HepG2 (cell line): ENCODE data around the gene SLC9A5. TPM values are rescaled to one million over a fixed set of nuclear protein-coding genes. Genes with fewer than 3 reads are reported as not detected.
A peak's percentile ranks its signal among the peaks of the same experiment; 100 is the strongest.

Source experiments
- CBFB ChIP-seq: sonication (generic); formaldehyde crosslinking; IDR thresholded peaks from 2 replicates; pipeline ENCODE4 v1.4.0; 2020; ENCODE audit warnings: missing genetic modification reagents
- GATA4 ChIP-seq: sonication (generic); IDR thresholded peaks from 2 replicates; pipeline ENCODE4 v1.6.1; 2016; ENCODE audit warnings: antibody characterized with exemption, low read depth, borderline replicate concordance
- HNRNPLL ChIP-seq: fragments of 200-400 bp; formaldehyde crosslinking; IDR thresholded peaks from 2 replicates; pipeline ENCODE4 v1.6.1; 2017; ENCODE audit warnings: mild to moderate bottlenecking, low read depth, low read length; ENCODE audit not compliant: poor library complexity, severe bottlenecking
- KLF16 ChIP-seq, 2 experiments: sonication (generic) in 1 of 2; formaldehyde crosslinking in 1 of 2; IDR thresholded peaks; 2 replicates each; pipeline versions ENCODE4 v1.6.1 to v1.8.0; 2016 to 2023; ENCODE audit warnings: missing genetic modification reagents in 2 of 2, missing compliant biosample characterization in 1 of 2
- NCOA2 ChIP-seq: sonication (generic); formaldehyde crosslinking; IDR thresholded peaks from 2 replicates; pipeline ENCODE4 v1.8.0; 2022; ENCODE audit warnings: inconsistent platforms
- PRPF4 ChIP-seq: fragments of 200-400 bp; formaldehyde crosslinking; IDR thresholded peaks from 2 replicates; pipeline ENCODE4 v1.6.1; 2016; ENCODE audit warnings: low read length, low read depth; ENCODE audit not compliant: poor library complexity, severe bottlenecking
- SP140L ChIP-seq: sonication (generic); formaldehyde crosslinking; IDR thresholded peaks from 2 replicates; pipeline ENCODE4 v1.4.0; 2020; ENCODE audit warnings: missing genetic modification reagents, borderline replicate concordance
- TAF15 ChIP-seq: fragments of 200-400 bp; formaldehyde crosslinking; IDR thresholded peaks from one replicate; pipeline ENCODE4 v1.6.1; 2018; ENCODE audit warnings: mild to moderate bottlenecking, low read depth, low read length; ENCODE audit not compliant: poor library complexity, severe bottlenecking
- WIZ ChIP-seq: sonication (generic); formaldehyde crosslinking; IDR thresholded peaks from 2 replicates; pipeline ENCODE4 v1.5.1; 2020; ENCODE audit warnings: mild to moderate bottlenecking, missing genetic modification reagents
- ZBTB25 ChIP-seq: IDR thresholded peaks from 2 replicates; pipeline ENCODE4 v1.6.1; 2018; ENCODE audit warnings: missing genetic modification reagents
- ZFP41 ChIP-seq: sonication (generic); formaldehyde crosslinking; IDR thresholded peaks from 2 replicates; pipeline ENCODE4 v1.4.0; 2020; ENCODE audit warnings: mild to moderate bottlenecking, missing genetic modification reagents, borderline replicate concordance
- ZNF441 ChIP-seq: sonication (generic); formaldehyde crosslinking; IDR thresholded peaks from 2 replicates; pipeline ENCODE4 v1.7.0; 2021; ENCODE audit warnings: missing genetic modification reagents, borderline replicate concordance
- ZNF550 ChIP-seq: sonication (generic); formaldehyde crosslinking; IDR thresholded peaks from 2 replicates; pipeline ENCODE4 v1.4.0; 2020; ENCODE audit warnings: mild to moderate bottlenecking, missing genetic modification reagents, borderline replicate concordance
- ZNF564 ChIP-seq: sonication (generic); formaldehyde crosslinking; IDR thresholded peaks from 2 replicates; pipeline ENCODE4 v1.8.1; 2023; ENCODE audit warnings: mild to moderate bottlenecking, missing genetic modification reagents
- ZNF569 ChIP-seq: sonication (generic); formaldehyde crosslinking; IDR thresholded peaks from 2 replicates; pipeline ENCODE4 v1.5.0; 2020; ENCODE audit warnings: mild to moderate bottlenecking, missing genetic modification reagents, moderate library complexity, borderline replicate concordance
- ZNF619 ChIP-seq: sonication (generic); formaldehyde crosslinking; IDR thresholded peaks from 2 replicates; pipeline ENCODE4 v1.4.0; 2020; ENCODE audit warnings: mild to moderate bottlenecking, missing genetic modification reagents
- ZNF841 ChIP-seq: sonication (generic); formaldehyde crosslinking; IDR thresholded peaks from 2 replicates; pipeline ENCODE4 v1.8.1; 2023; ENCODE audit warnings: missing genetic modification reagents, borderline replicate concordance
- polyA plus RNA-seq, 8 experiments: library from polyadenylated mRNA; depleted of rRNA in 3 of 8; stranded (reverse) in 7 of 8; unstranded in 1 of 8; fragments of >200 nt; fragmentation: Illumina TruSeq in 4 of 8; extraction: Trizol in 4 of 8; gene quantifications; 2 replicates each; pipeline versions ENCODE4 v1.2.1 to v1.2.3, GENCODE V29; 2011 to 2016; ENCODE audit warnings: low read depth in 4 of 8, missing spikeins in 1 of 8, mixed read lengths in 1 of 8; ENCODE audit not compliant: insufficient read depth in 1 of 8
- total RNA-seq, 5 experiments: library from RNA; depleted of rRNA; stranded (reverse); fragments of >200 nt; fragmentation: Illumina TruSeq; extraction: Trizol; gene quantifications; 2 replicates each; pipeline ENCODE4 v1.2.3, GENCODE V29; 2016; ENCODE audit warnings: low read depth in 1 of 5
- TF ChIP-seq, protein P1 (sequence below): IDR thresholded peaks from 2 replicates; pipeline ENCODE4 v1.6.1; 2016; ENCODE audit warnings: missing compliant biosample characterization, missing genetic modification reagents, borderline replicate concordance
- TF ChIP-seq, protein P2 (sequence below): IDR thresholded peaks from 2 replicates; pipeline ENCODE4 v1.6.1; 2012; ENCODE audit warnings: low read length, improper control_type of control experiment
- TF ChIP-seq, protein P3 (sequence below): sonication (generic); formaldehyde crosslinking; IDR thresholded peaks from 2 replicates; pipeline ENCODE4 v1.4.0; 2020; ENCODE audit warnings: missing genetic modification reagents, borderline replicate concordance

SLC9A5 gene
- total and polyA plus RNA-seq, 2 of the 13 experiments (the other 11 are each of a cell fraction or from before 2014, with no cell fraction given) = 0.58 to 1.4 TPM

- TF ChIP-seq, protein P1, sequence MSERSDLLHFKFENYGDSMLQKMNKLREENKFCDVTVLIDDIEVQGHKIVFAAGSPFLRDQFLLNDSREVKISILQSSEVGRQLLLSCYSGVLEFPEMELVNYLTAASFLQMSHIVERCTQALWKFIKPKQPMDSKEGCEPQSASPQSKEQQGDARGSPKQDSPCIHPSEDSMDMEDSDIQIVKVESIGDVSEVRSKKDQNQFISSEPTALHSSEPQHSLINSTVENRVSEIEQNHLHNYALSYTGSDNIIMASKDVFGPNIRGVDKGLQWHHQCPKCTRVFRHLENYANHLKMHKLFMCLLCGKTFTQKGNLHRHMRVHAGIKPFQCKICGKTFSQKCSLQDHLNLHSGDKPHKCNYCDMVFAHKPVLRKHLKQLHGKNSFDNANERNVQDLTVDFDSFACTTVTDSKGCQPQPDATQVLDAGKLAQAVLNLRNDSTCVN = peak; percentile 83
- TF ChIP-seq GATA4 (no peak), HNRNPLL (peak; percentile 81), WIZ (CRISPR knock-in tag) (no peak), ZNF569 (CRISPR knock-in tag) (no peak), TAF15 (peak; percentile 37), SP140L (CRISPR knock-in tag) (peak; percentile 86; the same call in 1 of the 2 replicates), ZNF841 (CRISPR knock-in tag) (no peak), ZNF564 (CRISPR knock-in tag) (peak; percentile 52; the same call in 1 of the 2 replicates), KLF16 (CRISPR knock-in tag; IDR thresholded peaks at IDR 0.05) (peak in 1 of 2 experiments; percentile 99; a peak in 2 of 4 replicates), NCOA2 (CRISPR knock-in tag) (peak; percentile 65), CBFB (CRISPR knock-in tag) (peak; percentile 99), PRPF4 (no peak), ZNF550 (0 out of 2 replicates have a peak, but pooled peaks have one; percentile 58), ZBTB25 (CRISPR knock-in tag) (peak; percentile 97), ZNF441 (CRISPR knock-in tag) (no peak), ZNF619 (CRISPR knock-in tag) (peak; percentile 93), ZFP41 (no peak)
- TF ChIP-seq, protein P2, sequence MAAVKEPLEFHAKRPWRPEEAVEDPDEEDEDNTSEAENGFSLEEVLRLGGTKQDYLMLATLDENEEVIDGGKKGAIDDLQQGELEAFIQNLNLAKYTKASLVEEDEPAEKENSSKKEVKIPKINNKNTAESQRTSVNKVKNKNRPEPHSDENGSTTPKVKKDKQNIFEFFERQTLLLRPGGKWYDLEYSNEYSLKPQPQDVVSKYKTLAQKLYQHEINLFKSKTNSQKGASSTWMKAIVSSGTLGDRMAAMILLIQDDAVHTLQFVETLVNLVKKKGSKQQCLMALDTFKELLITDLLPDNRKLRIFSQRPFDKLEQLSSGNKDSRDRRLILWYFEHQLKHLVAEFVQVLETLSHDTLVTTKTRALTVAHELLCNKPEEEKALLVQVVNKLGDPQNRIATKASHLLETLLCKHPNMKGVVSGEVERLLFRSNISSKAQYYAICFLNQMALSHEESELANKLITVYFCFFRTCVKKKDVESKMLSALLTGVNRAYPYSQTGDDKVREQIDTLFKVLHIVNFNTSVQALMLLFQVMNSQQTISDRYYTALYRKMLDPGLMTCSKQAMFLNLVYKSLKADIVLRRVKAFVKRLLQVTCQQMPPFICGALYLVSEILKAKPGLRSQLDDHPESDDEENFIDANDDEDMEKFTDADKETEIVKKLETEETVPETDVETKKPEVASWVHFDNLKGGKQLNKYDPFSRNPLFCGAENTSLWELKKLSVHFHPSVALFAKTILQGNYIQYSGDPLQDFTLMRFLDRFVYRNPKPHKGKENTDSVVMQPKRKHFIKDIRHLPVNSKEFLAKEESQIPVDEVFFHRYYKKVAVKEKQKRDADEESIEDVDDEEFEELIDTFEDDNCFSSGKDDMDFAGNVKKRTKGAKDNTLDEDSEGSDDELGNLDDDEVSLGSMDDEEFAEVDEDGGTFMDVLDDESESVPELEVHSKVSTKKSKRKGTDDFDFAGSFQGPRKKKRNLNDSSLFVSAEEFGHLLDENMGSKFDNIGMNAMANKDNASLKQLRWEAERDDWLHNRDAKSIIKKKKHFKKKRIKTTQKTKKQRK = no peak
- TF ChIP-seq, protein P3, sequence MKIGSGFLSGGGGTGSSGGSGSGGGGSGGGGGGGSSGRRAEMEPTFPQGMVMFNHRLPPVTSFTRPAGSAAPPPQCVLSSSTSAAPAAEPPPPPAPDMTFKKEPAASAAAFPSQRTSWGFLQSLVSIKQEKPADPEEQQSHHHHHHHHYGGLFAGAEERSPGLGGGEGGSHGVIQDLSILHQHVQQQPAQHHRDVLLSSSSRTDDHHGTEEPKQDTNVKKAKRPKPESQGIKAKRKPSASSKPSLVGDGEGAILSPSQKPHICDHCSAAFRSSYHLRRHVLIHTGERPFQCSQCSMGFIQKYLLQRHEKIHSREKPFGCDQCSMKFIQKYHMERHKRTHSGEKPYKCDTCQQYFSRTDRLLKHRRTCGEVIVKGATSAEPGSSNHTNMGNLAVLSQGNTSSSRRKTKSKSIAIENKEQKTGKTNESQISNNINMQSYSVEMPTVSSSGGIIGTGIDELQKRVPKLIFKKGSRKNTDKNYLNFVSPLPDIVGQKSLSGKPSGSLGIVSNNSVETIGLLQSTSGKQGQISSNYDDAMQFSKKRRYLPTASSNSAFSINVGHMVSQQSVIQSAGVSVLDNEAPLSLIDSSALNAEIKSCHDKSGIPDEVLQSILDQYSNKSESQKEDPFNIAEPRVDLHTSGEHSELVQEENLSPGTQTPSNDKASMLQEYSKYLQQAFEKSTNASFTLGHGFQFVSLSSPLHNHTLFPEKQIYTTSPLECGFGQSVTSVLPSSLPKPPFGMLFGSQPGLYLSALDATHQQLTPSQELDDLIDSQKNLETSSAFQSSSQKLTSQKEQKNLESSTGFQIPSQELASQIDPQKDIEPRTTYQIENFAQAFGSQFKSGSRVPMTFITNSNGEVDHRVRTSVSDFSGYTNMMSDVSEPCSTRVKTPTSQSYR (CRISPR knock-in tag) = peak; percentile 87; the same call in 1 of the 2 replicates
Observed at GRCh38 chr16:67226804-67227566, 21.8 kb upstream of the SLC9A5 start, which contains the start of gene TMEM208 (continued).
